GM12878 (cell line): ENCODE measurements around the gene SHD. TPM values are rescaled to one million over a fixed set of nuclear protein-coding genes. Genes with fewer than 3 reads are reported as not detected.

Experiments used
- ATAC-seq: fragments of 200-7000 bp; cut with Tn5 transposase; 3 replicates; pipeline ENCODE4 v1.9.1; 2020; ENCODE audit warnings: mild to moderate bottlenecking, moderate library complexity
- BruUV-seq: library from RNA; stranded (reverse); fragments of 400-500 nt; replicated peaks from 2 replicates; lab custom pipeline; 2021; lab: Mats Ljungman, UMichigan
- CTCF ChIA-PET: fragments of 300-600 bp; sonication (Branson Sonifier 250); formaldehyde crosslinking; extraction: SDS; loops from one replicate; lab custom pipeline; 2021; ENCODE audit warnings: inconsistent platforms; lab: Yijun Ruan, JAX
- POLR2A ChIA-PET: fragments of 350-600 bp; formaldehyde crosslinking; extraction: SDS; loops from one replicate; lab custom pipeline; 2021; ENCODE audit warnings: inconsistent platforms; lab: Charles Lee
- RAD21 ChIA-PET: fragments of 300-600 bp; sonication (Branson Sonifier 250); formaldehyde crosslinking; loops from one replicate; lab custom pipeline; 2023; ENCODE audit warnings: antibody characterized with exemption; ENCODE audit not compliant: unreplicated experiment; lab: Charles Lee
- SMC1A ChIA-PET: fragments of 300-600 bp; sonication (Branson Sonifier 250); formaldehyde crosslinking; loops from one replicate; lab custom pipeline; 2023; ENCODE audit not compliant: unreplicated experiment, uncharacterized antibody; lab: Charles Lee
- DNase-seq: peaks from one replicate; pipeline ENCODE4 v3.0.0-alpha.2; 2011; ENCODE audit warnings: low read depth, low spot score
- FAIRE-seq: peaks from 3 replicates; lab custom pipeline; 2011; peaks lifted over from hg19 to GRCh38; lab: Jason Lieb, UNC
- H2AFZ ChIP-seq: 2 replicates; pipeline ENCODE4 v1.6.0; 2011; ENCODE audit warnings: low read depth, low read length, control low read depth; ENCODE audit not compliant: control insufficient read depth
- H3K27ac ChIP-seq: 2 replicates; pipeline ENCODE4 v1.5.1; 2011; ENCODE audit warnings: control low read depth; ENCODE audit not compliant: control insufficient read depth, insufficient read depth
- H3K27me3 ChIP-seq, 2 experiments: replicated peaks in 1 of 2; 2 replicates each; pipeline versions ENCODE4 v1.6.0 to v1.6.1; 2011; ENCODE audit warnings: low read length in 1 of 2; ENCODE audit not compliant: control insufficient read depth in 2 of 2, insufficient read depth in 2 of 2
- H3K36me3 ChIP-seq, 2 experiments: 2 replicates each; pipeline ENCODE4 v1.5.1; 2011; ENCODE audit warnings: low read length in 1 of 2; ENCODE audit not compliant: control insufficient read depth in 2 of 2, insufficient read depth in 2 of 2
- H3K4me1 ChIP-seq: 2 replicates; pipeline ENCODE4 v1.6.1; 2011; ENCODE audit warnings: mild to moderate bottlenecking, low read length, moderate library complexity, mixed read lengths; ENCODE audit not compliant: control insufficient read depth, insufficient read depth
- H3K4me2 ChIP-seq: 2 replicates; pipeline ENCODE4 v1.6.0; 2011; ENCODE audit warnings: control low read depth; ENCODE audit not compliant: control insufficient read depth, insufficient read depth
- H3K4me3 ChIP-seq: fragments of 200-600 bp; sonication (generic); 2 replicates; pipeline ENCODE4 v1.5.1; 2016
- H3K79me2 ChIP-seq: 2 replicates; pipeline ENCODE4 v1.6.0; 2011; ENCODE audit warnings: low read length; ENCODE audit not compliant: control insufficient read depth, insufficient read depth
- H3K9ac ChIP-seq: 2 replicates; pipeline ENCODE4 v1.8.0; 2011; ENCODE audit warnings: low read length, control low read depth, mixed read lengths; ENCODE audit not compliant: control insufficient read depth, insufficient read depth
- H3K9me3 ChIP-seq: replicated peaks from 3 replicates; pipeline ENCODE4 v1.5.1; 2011; ENCODE audit warnings: mild to moderate bottlenecking, low read length; ENCODE audit not compliant: control insufficient read depth, insufficient read depth
- H4K20me1 ChIP-seq: 2 replicates; pipeline ENCODE4 v1.6.0; 2011; ENCODE audit not compliant: control insufficient read depth, insufficient read depth
- BHLHE40 ChIP-seq, 2 experiments: fragments of 450-650 bp in 1 of 2; IDR thresholded peaks; 2 replicates each; pipeline ENCODE4 v1.6.1; 2011 to 2017; ENCODE audit warnings: low read depth in 2 of 2, borderline replicate concordance in 1 of 2, improper control_type of control experiment in 1 of 2, low read length in 1 of 2, mild to moderate bottlenecking in 1 of 2
- MXI1 ChIP-seq: fragments of 150-350 bp; IDR thresholded peaks from 2 replicates; pipeline ENCODE4 v1.6.1; 2011; ENCODE audit warnings: low read depth, mild to moderate bottlenecking, inconsistent platforms, low read length, improper control_type of control experiment
- RAD51 ChIP-seq: fragments of 450-650 bp; IDR thresholded peaks from 2 replicates; pipeline ENCODE4 v1.6.1; 2016; ENCODE audit warnings: moderate library complexity, mild to moderate bottlenecking, inconsistent platforms
- SKIL ChIP-seq: fragments of 450-650 bp; IDR thresholded peaks from 2 replicates; pipeline ENCODE4 v1.6.1; 2017; ENCODE audit warnings: mild to moderate bottlenecking, low read depth, inconsistent platforms; ENCODE audit not compliant: poor library complexity, severe bottlenecking
- WGBS: methylation state at CpG from one replicate; pipeline ENCODE4 v1.1.6; 2016; ENCODE audit warnings: low lambda C conversion rate; ENCODE audit not compliant: insufficient replicate concordance, insufficient coverage; ENCODE audit errors: missing lambda C conversion rate; 5-methylcytosine and 5-hydroxymethylcytosine counted together
- in situ Hi-C: fragments of 300-500 bp; cut with MboI; formaldehyde crosslinking; loops from 9 replicates; pipeline ENCODE4 v1.14.3; 2018; ENCODE audit warnings: mixed read lengths
- intact Hi-C: fragments of 100-400 bp; cut with micrococcal nuclease; formaldehyde crosslinking; loops from one replicate; pipeline ENCODE4 v1.14.2; 2022; ENCODE audit not compliant: unreplicated experiment
- polyA plus RNA-seq, 11 experiments: library from polyadenylated mRNA; depleted of rRNA in 4 of 11; unstranded in 6 of 11; stranded (reverse) in 5 of 11; fragments of >200 nt; fragmentation: Nextera tagmentation in 4 of 11; fragmentation: Illumina TruSeq in 1 of 11; extraction: Ambion mirVana in 4 of 11; extraction: Trizol in 1 of 11; gene quantifications; 1 replicate in 1 of 11; 2 replicates in 10 of 11; pipeline versions ENCODE4 v1.2.1 to v1.2.3, GENCODE V29; 2011 to 2016; ENCODE audit warnings: inconsistent platforms in 2 of 11, missing spikeins in 2 of 11, low read depth in 1 of 11
- total RNA-seq, 4 experiments: library from RNA; depleted of rRNA in 3 of 4; stranded (reverse); fragments of >200 nt in 3 of 4; fragmentation: Illumina TruSeq in 1 of 4; extraction: Trizol in 1 of 4; gene quantifications; 2 replicates each; pipeline versions ENCODE4 v1.2.1 to v1.2.3, GENCODE V29; 2013 to 2021
- TF ChIP-seq, protein P1 (sequence below): fragments of 450-650 bp; IDR thresholded peaks from 2 replicates; pipeline ENCODE4 v1.6.1; 2014; ENCODE audit warnings: mild to moderate bottlenecking
- TF ChIP-seq, protein P2 (sequence below): fragments of 450-650 bp; IDR thresholded peaks from 2 replicates; pipeline ENCODE4 v1.6.1; 2018; ENCODE audit warnings: mild to moderate bottlenecking, low read depth, moderate library complexity; ENCODE audit not compliant: partially characterized antibody

SHD gene
- total and polyA plus RNA-seq, 10 of the 15 experiments (the other 5 are each of a cell fraction or from before 2014, with no cell fraction given) = 0.09 TPM; not detected in 9

- Histone ChIP-seq H3K9me3 (no peaks in the 10 kb centered on the region), H3K4me2 (no peak overlapping the region), H4K20me1 (no peaks in the 10 kb centered on the region), H3K4me3 (no peak overlapping the region), H2AFZ (no peak overlapping the region), H3K36me3 (no peaks in the 10 kb centered on the region), H3K79me2 (no peaks in the 10 kb centered on the region), H3K27ac (no peak overlapping the region), H3K4me1 (no peaks in the 10 kb centered on the region), H3K27me3 (no peaks in the 10 kb centered on the region), H3K9ac (no peak overlapping the region)
- no peak for TF ChIP-seq MXI1
- TF ChIP-seq BHLHE40 (IDR thresholded peaks at IDR 0.05; ENCODE audit: borderline replicate concordance in 1 of 2, low read depth in 2 of 2, low read length in 1 of 2) = peak in 1 of 2 experiments; percentile 33; a peak in 1 of 4 replicates
- FAIRE-seq (no peak), DNase-seq (no peak), ATAC-seq (no peak; the same call in 1 of the 3 replicates)
- BruUV-seq = no TSS peak
- intact Hi-C loops (no loop called here), in situ Hi-C loops (no loop called here)
- ChIA-PET SMC1A (interaction anchor here (0.9 kb wide), 1 partner anchor 23 kb away, joined by 3 read pairs; no protein-coding TSS in a partner anchor), POLR2A (no interaction called here), RAD21 (no interaction called here), CTCF (interaction anchor here (1.1 to 1.4 kb wide), 2 partner anchors 29 to 156 kb away, joined by 3 to 4 read pairs; no protein-coding TSS in a partner anchor)
- 19% methylated on average over 14 of the region's 14 CpGs for WGBS
These were observed 17.1 kb downstream of the SHD start for GRCh38 chr19:4295972-4296771.

GRCh38 chr19:4297901-4298809 lies 19.1 kb downstream of the SHD start:
- Histone ChIP-seq H3K27me3 (no peaks in the 10 kb centered on the region), H3K4me1 (no peaks in the 10 kb centered on the region), H4K20me1 (no peaks in the 10 kb centered on the region), H3K9me3 (no peaks in the 10 kb centered on the region), H3K27ac (no peak overlapping the region), H3K9ac (no peak overlapping the region), H3K79me2 (no peaks in the 10 kb centered on the region), H3K4me2 (no peak overlapping the region), H3K4me3 (no peak overlapping the region), H2AFZ (no peak overlapping the region), H3K36me3 (no peaks in the 10 kb centered on the region)
- FAIRE-seq = no peak
- CTCF ChIA-PET = no interaction called here
- WGBS = 60% methylated on average over 27 of the region's 27 CpGs
- no peak for ATAC-seq
- intact Hi-C loops (no loop called here), in situ Hi-C loops (no loop called here)
- SMC1A ChIA-PET = no interaction called here
- BruUV-seq = no TSS peak
- POLR2A ChIA-PET = no interaction called here
- no peak for DNase-seq
- RAD21 ChIA-PET = no interaction called here
- TF ChIP-seq, protein P1, sequence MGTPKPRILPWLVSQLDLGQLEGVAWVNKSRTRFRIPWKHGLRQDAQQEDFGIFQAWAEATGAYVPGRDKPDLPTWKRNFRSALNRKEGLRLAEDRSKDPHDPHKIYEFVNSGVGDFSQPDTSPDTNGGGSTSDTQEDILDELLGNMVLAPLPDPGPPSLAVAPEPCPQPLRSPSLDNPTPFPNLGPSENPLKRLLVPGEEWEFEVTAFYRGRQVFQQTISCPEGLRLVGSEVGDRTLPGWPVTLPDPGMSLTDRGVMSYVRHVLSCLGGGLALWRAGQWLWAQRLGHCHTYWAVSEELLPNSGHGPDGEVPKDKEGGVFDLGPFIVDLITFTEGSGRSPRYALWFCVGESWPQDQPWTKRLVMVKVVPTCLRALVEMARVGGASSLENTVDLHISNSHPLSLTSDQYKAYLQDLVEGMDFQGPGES = no peak
- TF ChIP-seq, protein P2, sequence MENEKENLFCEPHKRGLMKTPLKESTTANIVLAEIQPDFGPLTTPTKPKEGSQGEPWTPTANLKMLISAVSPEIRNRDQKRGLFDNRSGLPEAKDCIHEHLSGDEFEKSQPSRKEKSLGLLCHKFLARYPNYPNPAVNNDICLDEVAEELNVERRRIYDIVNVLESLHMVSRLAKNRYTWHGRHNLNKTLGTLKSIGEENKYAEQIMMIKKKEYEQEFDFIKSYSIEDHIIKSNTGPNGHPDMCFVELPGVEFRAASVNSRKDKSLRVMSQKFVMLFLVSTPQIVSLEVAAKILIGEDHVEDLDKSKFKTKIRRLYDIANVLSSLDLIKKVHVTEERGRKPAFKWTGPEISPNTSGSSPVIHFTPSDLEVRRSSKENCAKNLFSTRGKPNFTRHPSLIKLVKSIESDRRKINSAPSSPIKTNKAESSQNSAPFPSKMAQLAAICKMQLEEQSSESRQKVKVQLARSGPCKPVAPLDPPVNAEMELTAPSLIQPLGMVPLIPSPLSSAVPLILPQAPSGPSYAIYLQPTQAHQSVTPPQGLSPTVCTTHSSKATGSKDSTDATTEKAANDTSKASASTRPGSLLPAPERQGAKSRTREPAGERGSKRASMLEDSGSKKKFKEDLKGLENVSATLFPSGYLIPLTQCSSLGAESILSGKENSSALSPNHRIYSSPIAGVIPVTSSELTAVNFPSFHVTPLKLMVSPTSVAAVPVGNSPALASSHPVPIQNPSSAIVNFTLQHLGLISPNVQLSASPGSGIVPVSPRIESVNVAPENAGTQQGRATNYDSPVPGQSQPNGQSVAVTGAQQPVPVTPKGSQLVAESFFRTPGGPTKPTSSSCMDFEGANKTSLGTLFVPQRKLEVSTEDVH = no peak
- no peak for TF ChIP-seq SKIL
- no peak for TF ChIP-seq RAD51
